Activated T-cell treated with anti-CD3 and anti-CD28 coated beads, Interleukin-2, amount 50 U/mL, for 72 hours (primary cell): Measurements from ENCODE around the gene PDSS1. TPM values are rescaled to one million over a fixed set of nuclear protein-coding genes. Genes with fewer than 3 reads are reported as not detected.
"Not testable (repeated sequence)": the region's sequence is repeated elsewhere in the genome, so short reads cannot be mapped to it uniquely, and the experiment has no call there.

ENCODE experiments used
- ATAC-seq, 2 donors: fragments of 150-1000 bp; cut with Tn5 transposase; replicated peaks in 1 of 2; 2 replicates each; pipeline ENCODE4 v1.10.0; 2021; ENCODE audit warnings: moderate library complexity in 2 of 2, mild to moderate bottlenecking in 1 of 2
- DNase-seq, 2 donors: peaks; one replicate each; pipeline ENCODE4 v3.0.0; 2021 to 2022; ENCODE audit warnings: mixed read lengths in 1 of 2
- H3K27ac Mint-ChIP-seq: one replicate; pipeline ENCODE4 v1.8.0; 2022; ENCODE audit warnings: mild to moderate bottlenecking, moderate library complexity, mixed read lengths
- H3K27me3 Mint-ChIP-seq: one replicate; pipeline ENCODE4 v1.8.0; 2022; ENCODE audit warnings: low read depth, mixed read lengths
- H3K36me3 Mint-ChIP-seq, 2 donors: one replicate each; pipeline ENCODE4 v1.8.0; 2022; ENCODE audit warnings: mixed read lengths in 2 of 2, mild to moderate bottlenecking in 1 of 2; ENCODE audit not compliant: insufficient read depth in 2 of 2
- H3K4me1 Mint-ChIP-seq: one replicate; pipeline ENCODE4 v1.8.0; 2022; ENCODE audit warnings: low read depth, mixed read lengths
- H3K4me3 Mint-ChIP-seq, 2 donors: one replicate each; pipeline ENCODE4 v1.8.0; 2022; ENCODE audit warnings: mild to moderate bottlenecking in 2 of 2, mixed read lengths in 2 of 2, moderate library complexity in 2 of 2
- H3K9me3 Mint-ChIP-seq, 2 donors: one replicate each; pipeline ENCODE4 v1.8.0; 2022; ENCODE audit warnings: mixed read lengths in 2 of 2
- total RNA-seq, 2 donors: library from RNA; stranded (reverse); gene quantifications; one replicate each; pipeline ENCODE4 v1.2.3, GENCODE V29; 2022

The PDSS1 gene, protein sequence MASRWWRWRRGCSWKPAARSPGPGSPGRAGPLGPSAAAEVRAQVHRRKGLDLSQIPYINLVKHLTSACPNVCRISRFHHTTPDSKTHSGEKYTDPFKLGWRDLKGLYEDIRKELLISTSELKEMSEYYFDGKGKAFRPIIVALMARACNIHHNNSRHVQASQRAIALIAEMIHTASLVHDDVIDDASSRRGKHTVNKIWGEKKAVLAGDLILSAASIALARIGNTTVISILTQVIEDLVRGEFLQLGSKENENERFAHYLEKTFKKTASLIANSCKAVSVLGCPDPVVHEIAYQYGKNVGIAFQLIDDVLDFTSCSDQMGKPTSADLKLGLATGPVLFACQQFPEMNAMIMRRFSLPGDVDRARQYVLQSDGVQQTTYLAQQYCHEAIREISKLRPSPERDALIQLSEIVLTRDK
- total RNA-seq, result 10 to 100 TPM in 1 of 2 donors, 1 to 10 TPM in 1; 8.8 to 12.2 TPM

DNA sequence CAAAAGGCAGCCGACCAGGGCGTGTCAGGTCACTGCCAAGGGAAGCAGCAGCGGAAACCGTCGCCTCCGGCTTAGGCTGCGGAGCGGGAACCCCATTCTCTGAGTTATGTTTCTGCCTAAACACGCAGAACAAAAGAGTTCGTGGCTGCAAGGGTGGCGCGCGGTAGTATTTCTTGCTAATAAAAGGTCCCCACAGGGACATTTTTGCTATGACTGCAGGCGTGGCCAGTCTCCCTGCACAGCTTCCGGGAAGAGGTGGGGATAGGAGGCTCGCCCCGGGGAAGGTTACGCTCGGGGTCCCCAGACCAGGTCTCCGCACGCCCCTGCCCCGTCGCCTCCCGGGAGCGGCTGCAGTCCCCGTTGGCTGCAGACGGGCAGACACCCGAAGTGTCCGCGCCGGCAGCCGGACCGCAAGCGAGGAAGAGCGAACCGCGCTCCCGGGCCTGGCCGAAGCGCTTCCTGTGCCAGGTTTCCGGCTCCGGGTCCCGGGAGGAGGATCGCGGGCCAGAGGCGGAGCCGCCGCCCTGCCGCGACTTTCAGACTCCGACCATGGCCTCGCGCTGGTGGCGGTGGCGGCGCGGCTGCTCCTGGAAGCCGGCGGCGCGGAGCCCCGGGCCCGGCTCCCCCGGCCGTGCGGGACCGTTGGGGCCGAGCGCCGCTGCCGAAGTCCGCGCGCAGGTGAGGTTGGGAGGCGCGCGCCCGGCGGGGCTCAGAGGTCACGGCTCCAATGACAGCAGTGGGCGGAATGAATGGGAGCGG lies at the start of gene PDSS1:
PDSS1 (plus strand) TSS at position 539 of the 759 bp plus-strand sequence; CDS start at position 550, 11 bp downstream.
- H3K36me3 Mint-ChIP-seq, result peaks cover 7 to 9% of the 10 kb centered on the region in 2 donors
- peaks cover 48% of the 10 kb centered on the region for H3K4me1 Mint-ChIP-seq
- ATAC-seq (peak; percentile 85 to 87), DNase-seq (peak; percentile 76 to 77)
- H3K27ac Mint-ChIP-seq, result peak within 1 kb of the TSS; percentile 84
- H3K4me3 Mint-ChIP-seq, result peak within 1 kb of the TSS; percentile 92 to 97
- no peaks in the 10 kb centered on the region for H3K27me3 Mint-ChIP-seq
- H3K9me3 Mint-ChIP-seq, result no peaks in the 10 kb centered on the region

DNA sequence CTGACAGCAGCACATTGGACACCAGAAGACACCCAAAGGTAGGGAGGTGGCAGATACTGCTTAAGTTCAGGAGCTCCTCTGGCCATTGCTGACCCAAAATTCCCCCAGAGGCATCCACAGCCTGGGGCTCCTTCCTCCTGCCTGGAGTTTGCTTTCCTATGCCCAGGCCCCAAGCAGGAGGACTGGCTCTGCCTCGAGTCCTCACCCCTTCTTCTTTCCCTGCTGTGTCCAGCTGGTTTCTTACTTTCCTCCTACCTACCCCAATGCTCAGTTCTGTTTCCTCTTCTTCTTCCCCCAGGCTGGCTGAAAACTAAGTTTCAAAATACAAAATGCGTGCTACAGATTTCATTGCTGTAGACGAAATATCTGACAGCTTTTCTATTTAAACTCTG lies 49.3 kb upstream of the PDSS1 start:
- not testable (repeated sequence) for H3K36me3 Mint-ChIP-seq, ATAC-seq, H3K4me3 Mint-ChIP-seq, H3K4me1 Mint-ChIP-seq, DNase-seq, H3K27me3 Mint-ChIP-seq, H3K27ac Mint-ChIP-seq, H3K9me3 Mint-ChIP-seq

GRCh38 chr10:26650406-26650805 lies 47.1 kb upstream of the PDSS1 start:
- no peak for ATAC-seq
- Mint-ChIP-seq H3K9me3 (no peaks in the 10 kb centered on the region), H3K27ac (no peak overlapping the region), H3K4me1 (no peaks in the 10 kb centered on the region), H3K4me3 (no peak overlapping the region), H3K36me3 (no peaks in the 10 kb centered on the region), H3K27me3 (no peaks in the 10 kb centered on the region)
- DNase-seq, result no peak

DNA sequence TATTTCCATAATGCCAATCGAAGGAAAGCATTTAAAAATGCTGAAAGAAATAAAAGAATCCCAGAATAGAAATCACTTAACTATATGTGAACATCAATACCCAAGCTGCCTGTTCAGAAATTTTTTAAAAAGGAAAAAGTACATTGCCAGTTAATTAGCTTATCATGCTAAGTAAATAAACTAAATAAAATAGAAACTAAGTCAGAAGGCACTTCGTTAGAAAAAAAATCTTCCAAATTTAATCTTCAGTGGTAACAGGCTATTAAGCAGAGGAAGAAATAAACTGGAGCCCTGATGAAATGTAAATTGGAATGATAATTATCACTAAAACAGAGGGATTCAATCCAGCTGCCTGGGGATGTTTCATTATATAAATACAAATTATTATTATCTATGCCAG lies 46.0 kb upstream of the PDSS1 start:
- H3K36me3 Mint-ChIP-seq, H3K27me3 Mint-ChIP-seq, H3K27ac Mint-ChIP-seq, ATAC-seq, H3K4me1 Mint-ChIP-seq, DNase-seq, H3K9me3 Mint-ChIP-seq, H3K4me3 Mint-ChIP-seq: not testable (repeated sequence)

DNA sequence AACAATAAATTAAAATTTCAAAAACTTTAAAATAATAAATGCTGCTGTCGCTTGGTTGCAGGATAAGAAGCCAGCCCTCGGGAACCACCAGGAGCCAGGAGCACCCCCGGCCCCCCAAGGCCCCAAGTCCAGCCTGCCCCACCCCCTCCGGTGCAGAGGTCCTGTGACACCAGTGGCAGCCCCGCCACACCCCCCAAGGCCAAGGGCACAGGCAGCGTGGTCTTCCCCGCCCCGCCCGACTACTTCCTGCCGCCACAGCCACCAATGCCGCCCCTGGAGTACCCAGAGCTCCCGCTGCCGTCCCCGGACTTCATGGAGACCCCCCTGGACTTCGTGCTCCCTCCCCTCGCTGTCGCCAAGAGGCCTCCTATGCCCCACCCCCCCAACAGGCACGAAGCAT lies 44.5 kb upstream of the PDSS1 start:
- no peaks in the 10 kb centered on the region for H3K27me3 Mint-ChIP-seq
- peaks cover 2% of the 10 kb centered on the region in 2 donors for H3K9me3 Mint-ChIP-seq
- no peaks in the 10 kb centered on the region for H3K4me1 Mint-ChIP-seq
- no peak overlapping the region for H3K27ac Mint-ChIP-seq
- H3K4me3 Mint-ChIP-seq, result no peak overlapping the region
- H3K36me3 Mint-ChIP-seq, result peaks cover 0 to 1% of the 10 kb centered on the region in 2 donors
- no peak for ATAC-seq
- DNase-seq, result no peak

DNA sequence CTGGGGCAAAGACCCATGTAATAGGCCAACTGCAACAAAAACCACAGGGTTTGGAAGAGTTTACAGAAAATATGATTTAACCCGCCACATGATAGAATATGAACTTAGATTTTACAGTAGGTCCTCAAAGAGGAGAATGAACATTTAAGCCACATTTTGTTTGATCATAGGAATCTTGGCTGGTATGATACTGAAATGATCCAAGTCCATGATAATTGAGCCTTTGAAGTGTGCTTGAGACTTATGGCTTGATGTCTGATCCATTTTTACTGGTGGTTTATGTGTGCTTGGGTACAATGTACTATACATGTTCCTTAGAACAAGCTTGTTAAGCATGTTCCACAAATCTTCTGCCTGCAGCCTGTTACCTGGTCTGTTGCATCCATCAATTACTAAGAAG lies 41.8 kb upstream of the PDSS1 start:
- Mint-ChIP-seq H3K4me3 (no peak overlapping the region), H3K4me1 (no peaks in the 10 kb centered on the region), H3K36me3 (peaks cover 0 to 1% of the 10 kb centered on the region in 2 donors), H3K27me3 (no peaks in the 10 kb centered on the region), H3K27ac (no peak overlapping the region), H3K9me3 (peaks cover 2 to 5% of the 10 kb centered on the region in 2 donors)
- no peak for ATAC-seq
- no peak for DNase-seq

DNA sequence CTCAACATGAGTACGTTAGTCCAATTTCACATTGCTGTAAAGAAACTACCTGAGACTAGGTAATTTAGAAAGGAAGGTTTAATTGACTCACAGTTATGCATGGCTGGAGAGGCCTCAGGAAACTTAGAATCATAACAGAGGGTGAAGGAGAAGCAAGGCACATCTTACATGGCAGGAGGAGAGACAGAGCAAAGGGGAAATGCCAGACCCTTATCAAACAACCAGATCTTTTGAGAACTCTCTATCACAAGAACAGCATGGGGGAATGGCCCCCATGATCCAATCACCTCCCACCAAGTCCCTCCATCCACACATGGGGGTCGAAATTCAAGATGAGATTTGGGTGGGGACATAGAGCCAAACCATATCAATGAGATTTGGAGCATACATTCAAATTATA lies 34.6 kb upstream of the PDSS1 start:
- Mint-ChIP-seq H3K27me3 (no peaks in the 10 kb centered on the region), H3K27ac (no peak overlapping the region)

DNA sequence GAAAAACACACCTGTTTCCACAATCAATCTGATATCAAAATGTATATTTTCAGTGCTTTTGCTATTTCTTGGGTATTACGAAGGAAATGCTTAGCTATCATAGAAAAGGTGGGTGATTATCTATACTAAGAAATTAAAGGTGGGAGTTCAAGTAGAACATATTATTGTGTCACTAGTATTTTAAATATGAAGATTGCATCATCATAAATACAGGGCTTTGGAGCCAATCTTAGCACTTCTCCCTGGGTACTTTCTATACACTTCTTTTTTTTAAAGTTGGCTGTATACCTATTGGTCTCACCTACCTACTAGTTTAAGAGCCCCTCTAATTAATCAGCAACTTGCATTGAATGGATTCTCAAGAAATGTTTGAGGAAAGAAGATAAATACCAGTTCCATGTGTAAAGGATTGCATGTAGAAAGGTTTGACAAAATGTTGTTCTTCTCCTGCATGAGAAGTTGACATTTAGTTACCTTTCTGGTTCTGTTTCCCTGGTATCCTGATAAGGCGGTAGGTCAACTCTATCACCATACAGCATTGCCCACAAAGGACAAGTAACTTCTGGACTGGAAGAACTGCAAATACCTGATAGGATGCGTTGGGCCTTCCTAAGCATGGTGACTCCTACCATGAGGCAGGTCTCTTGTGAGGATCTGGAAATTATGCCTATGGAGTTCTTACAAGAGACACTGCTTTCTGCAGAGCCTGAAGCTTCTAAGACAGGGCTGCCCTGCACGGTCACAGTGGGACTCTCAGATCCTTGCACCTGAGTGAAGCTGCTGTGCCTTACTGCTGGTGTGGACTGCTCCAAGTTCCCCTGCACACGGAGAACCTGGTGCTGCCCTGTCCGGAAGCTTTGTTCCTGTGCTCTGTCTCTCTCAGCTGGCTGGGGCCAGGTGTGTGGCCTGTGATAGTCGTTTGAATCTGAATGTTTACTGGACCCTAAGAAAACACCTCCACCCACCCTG lies 32.1 kb upstream of the PDSS1 start:
- no peak for DNase-seq
- no peaks in the 10 kb centered on the region for H3K4me1 Mint-ChIP-seq
- peaks cover 3 to 5% of the 10 kb centered on the region in 2 donors for H3K9me3 Mint-ChIP-seq
- H3K4me3 Mint-ChIP-seq, result no peak overlapping the region
- no peaks in the 10 kb centered on the region for H3K27me3 Mint-ChIP-seq
- ATAC-seq, result no peak
- peaks cover 2 to 4% of the 10 kb centered on the region in 2 donors for H3K36me3 Mint-ChIP-seq
- no peak overlapping the region for H3K27ac Mint-ChIP-seq

More for the DNA sequence above, 34.6 kb upstream of the PDSS1 start:
- ATAC-seq (no peak), DNase-seq (no peak)
- Mint-ChIP-seq H3K9me3 (peaks cover 5 to 9% of the 10 kb centered on the region in 2 donors), H3K4me1 (no peaks in the 10 kb centered on the region), H3K4me3 (no peak overlapping the region), H3K36me3 (peaks cover 3 to 4% of the 10 kb centered on the region in 2 donors)

DNA sequence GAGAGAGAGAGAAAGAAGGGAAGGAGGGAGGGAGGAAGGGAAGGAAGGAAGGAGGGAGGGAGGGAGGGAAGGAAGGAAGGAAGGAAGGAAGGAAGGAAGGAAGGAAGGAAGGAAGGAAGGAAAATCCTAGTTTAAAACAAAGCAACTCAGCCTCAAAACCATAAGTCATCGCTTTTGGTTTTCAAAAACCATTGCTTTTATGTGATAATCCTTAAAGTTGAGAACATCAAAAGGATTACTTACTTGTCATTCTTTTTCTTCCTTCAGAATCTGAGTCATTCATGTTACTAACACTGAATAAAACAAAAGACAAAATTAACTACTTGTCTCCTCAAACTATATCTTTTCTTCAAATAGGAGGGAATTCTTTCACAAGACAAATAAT lies 21.6 kb upstream of the PDSS1 start:
- no peak overlapping the region for H3K4me3 Mint-ChIP-seq
- no peaks in the 10 kb centered on the region for H3K27me3 Mint-ChIP-seq
- ATAC-seq (no peak), DNase-seq (no peak)
- H3K4me1 Mint-ChIP-seq, result no peaks in the 10 kb centered on the region
- H3K9me3 Mint-ChIP-seq, result no peaks in the 10 kb centered on the region
- no peaks in the 10 kb centered on the region for H3K36me3 Mint-ChIP-seq
- H3K27ac Mint-ChIP-seq, result no peak overlapping the region

- Mint-ChIP-seq H3K36me3 (no peaks in the 10 kb centered on the region), H3K27me3 (no peaks in the 10 kb centered on the region), H3K4me3 (no peak overlapping the region), H3K27ac (no peak overlapping the region), H3K4me1 (peaks cover 20% of the 10 kb centered on the region), H3K9me3 (no peaks in the 10 kb centered on the region)
- ATAC-seq, result no peak
- no peak for DNase-seq
These were observed 17.9 kb upstream of the PDSS1 start for GRCh38 chr10:26679588-26679987.

GRCh38 chr10:26681076-26681475 lies 16.4 kb upstream of the PDSS1 start:
- H3K4me1 Mint-ChIP-seq, result peaks cover 29% of the 10 kb centered on the region
- no peaks in the 10 kb centered on the region for H3K27me3 Mint-ChIP-seq
- no peak for DNase-seq
- no peak overlapping the region for H3K27ac Mint-ChIP-seq
- H3K4me3 Mint-ChIP-seq, result no peak overlapping the region
- no peaks in the 10 kb centered on the region for H3K36me3 Mint-ChIP-seq
- no peak for ATAC-seq
- no peaks in the 10 kb centered on the region for H3K9me3 Mint-ChIP-seq

DNA sequence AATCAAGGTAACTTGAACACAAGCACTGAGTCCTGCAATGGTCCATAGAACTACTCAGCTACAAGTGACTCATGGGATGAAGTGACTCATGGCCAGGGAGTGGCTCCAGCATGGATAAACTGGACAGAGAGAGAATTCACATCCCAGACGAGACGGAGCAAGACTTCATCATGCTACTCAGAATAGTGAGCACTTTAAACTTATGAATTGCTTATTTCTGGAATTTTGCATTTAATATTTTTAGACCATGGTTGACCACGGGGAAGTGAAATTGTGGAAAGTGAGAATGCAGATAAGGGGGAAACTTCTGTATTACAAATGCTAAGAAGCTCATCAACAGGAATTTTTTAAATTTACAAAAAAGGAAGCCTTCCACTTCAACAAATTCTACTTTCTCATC lies 15.5 kb upstream of the PDSS1 start:
- H3K36me3 Mint-ChIP-seq, DNase-seq, ATAC-seq, H3K27me3 Mint-ChIP-seq, H3K27ac Mint-ChIP-seq, H3K4me3 Mint-ChIP-seq, H3K9me3 Mint-ChIP-seq: not testable (repeated sequence)
- peaks cover 29% of the 10 kb centered on the region for H3K4me1 Mint-ChIP-seq
